Ishikawa (cell line): ENCODE measurements around the gene AURKAIP1.

Experiments
- CEBPB ChIP-seq: IDR thresholded peaks from 2 replicates; pipeline ENCODE4 v1.6.1; 2012
- CREB1 ChIP-seq: IDR thresholded peaks from 2 replicates; pipeline ENCODE4 v1.6.1; 2012; ENCODE audit warnings: low read depth
- EGR1 ChIP-seq: IDR thresholded peaks from 2 replicates; pipeline ENCODE4 v1.6.1; 2012
- EP300 ChIP-seq: IDR thresholded peaks from 2 replicates; pipeline ENCODE4 v1.6.1; 2012; ENCODE audit warnings: borderline replicate concordance
- FOXM1 ChIP-seq: IDR thresholded peaks from 2 replicates; pipeline ENCODE4 v1.6.1; 2012; ENCODE audit warnings: low read depth, borderline replicate concordance
- NFIC ChIP-seq: IDR thresholded peaks from 2 replicates; pipeline ENCODE4 v1.6.1; 2012
- RAD21 ChIP-seq: IDR thresholded peaks from 2 replicates; pipeline ENCODE4 v1.6.1; 2012; ENCODE audit warnings: low read depth
- TAF1 ChIP-seq: IDR thresholded peaks from 2 replicates; pipeline ENCODE4 v1.6.1; 2012; ENCODE audit warnings: low read depth, mild to moderate bottlenecking
- TCF12 ChIP-seq: IDR thresholded peaks from 2 replicates; pipeline ENCODE4 v1.6.1; 2012; ENCODE audit warnings: low read depth
- TEAD4 ChIP-seq: IDR thresholded peaks from 2 replicates; pipeline ENCODE4 v1.6.1; 2012
- YY1 ChIP-seq: IDR thresholded peaks from 2 replicates; pipeline ENCODE4 v1.6.1; 2012; ENCODE audit warnings: low read depth
- ZBTB7A ChIP-seq: IDR thresholded peaks from 2 replicates; pipeline ENCODE4 v1.6.1; 2012; ENCODE audit warnings: low read depth
- TF ChIP-seq, protein P1 (sequence below): IDR thresholded peaks from 2 replicates; pipeline ENCODE4 v1.6.1; 2012
- TF ChIP-seq, protein P2 (sequence below): IDR thresholded peaks from 2 replicates; pipeline ENCODE4 v1.6.1; 2012
- TF ChIP-seq, protein P3 (sequence below): IDR thresholded peaks from 2 replicates; pipeline ENCODE4 v1.6.1; 2012; ENCODE audit warnings: low read depth, mild to moderate bottlenecking

The AURKAIP1 gene

DNA sequence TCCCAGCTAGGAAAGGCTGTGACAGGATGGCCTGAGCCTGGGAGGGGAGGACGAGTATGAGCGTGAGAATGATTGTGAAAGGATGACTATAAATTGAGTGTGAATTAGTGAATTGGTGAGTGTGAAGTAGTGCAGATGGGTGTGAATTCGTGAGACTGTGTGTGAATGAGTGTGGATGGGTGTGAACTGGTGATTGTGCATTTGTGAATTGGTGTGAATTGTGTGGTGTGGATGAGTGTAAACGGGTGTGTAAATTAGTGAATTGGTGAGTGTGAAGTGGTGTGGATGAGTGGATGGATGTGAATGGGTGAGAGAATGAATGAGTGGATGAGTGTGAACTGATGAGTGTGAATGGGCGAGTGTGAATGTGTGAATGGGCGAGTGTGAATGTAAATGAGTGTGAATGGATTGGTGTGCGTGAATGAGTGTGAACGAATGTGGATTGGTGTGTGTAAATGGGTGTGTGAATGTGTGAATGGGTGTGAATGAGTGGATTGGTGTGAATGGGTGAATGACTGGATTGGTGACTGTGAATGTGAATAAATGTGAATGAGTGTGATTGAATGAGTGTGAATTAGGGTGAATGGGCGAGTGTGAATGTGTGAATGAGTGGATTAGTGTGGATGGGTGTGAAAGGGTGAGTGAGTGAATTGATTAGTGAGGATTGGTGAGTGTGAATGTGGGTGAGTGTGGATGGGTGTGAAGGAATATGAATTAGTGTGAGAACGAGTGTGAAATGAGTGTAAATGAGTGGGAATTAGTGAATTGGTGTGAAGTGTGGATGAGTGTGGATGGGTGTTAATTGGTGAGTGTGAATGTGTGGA, 8.9 kb downstream of the AURKAIP1 start:
- no peak for TF ChIP-seq CREB1
- no peak for TF ChIP-seq EGR1
- TF ChIP-seq RAD21: no peak
- TF ChIP-seq NFIC: no peak
- TF ChIP-seq, protein P1, sequence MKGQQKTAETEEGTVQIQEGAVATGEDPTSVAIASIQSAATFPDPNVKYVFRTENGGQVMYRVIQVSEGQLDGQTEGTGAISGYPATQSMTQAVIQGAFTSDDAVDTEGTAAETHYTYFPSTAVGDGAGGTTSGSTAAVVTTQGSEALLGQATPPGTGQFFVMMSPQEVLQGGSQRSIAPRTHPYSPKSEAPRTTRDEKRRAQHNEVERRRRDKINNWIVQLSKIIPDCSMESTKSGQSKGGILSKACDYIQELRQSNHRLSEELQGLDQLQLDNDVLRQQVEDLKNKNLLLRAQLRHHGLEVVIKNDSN: no peak

DNA sequence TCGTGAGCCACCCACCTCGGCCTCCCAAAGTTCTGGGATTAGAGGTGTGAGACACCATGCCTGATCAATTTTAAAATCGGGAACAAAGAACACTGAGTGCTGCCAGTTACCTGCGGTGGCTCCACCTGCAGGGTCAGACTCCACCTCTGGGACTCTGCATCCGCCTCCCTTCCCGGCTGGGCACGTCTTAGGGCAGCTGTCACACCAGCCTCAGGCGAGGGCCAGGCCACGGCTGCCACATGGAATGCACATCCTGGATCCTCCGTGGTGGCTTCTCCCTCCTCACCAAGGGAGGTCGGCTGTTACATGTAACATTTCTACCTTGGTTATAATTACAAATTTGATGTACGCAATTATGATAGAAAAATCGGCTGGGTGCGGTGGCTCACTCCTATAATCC, 10.7 kb downstream of the AURKAIP1 start:
- TF ChIP-seq CREB1: no peak
- no peak for TF ChIP-seq RAD21
- no peak for TF ChIP-seq TEAD4
- no peak for TF ChIP-seq YY1
- TF ChIP-seq, protein P1: no peak
- no peak for TF ChIP-seq EGR1
- TF ChIP-seq, protein P2, sequence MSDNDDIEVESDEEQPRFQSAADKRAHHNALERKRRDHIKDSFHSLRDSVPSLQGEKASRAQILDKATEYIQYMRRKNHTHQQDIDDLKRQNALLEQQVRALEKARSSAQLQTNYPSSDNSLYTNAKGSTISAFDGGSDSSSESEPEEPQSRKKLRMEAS: no peak
- no peak for TF ChIP-seq ZBTB7A
- TF ChIP-seq CEBPB: no peak
- TF ChIP-seq TCF12: no peak

DNA sequence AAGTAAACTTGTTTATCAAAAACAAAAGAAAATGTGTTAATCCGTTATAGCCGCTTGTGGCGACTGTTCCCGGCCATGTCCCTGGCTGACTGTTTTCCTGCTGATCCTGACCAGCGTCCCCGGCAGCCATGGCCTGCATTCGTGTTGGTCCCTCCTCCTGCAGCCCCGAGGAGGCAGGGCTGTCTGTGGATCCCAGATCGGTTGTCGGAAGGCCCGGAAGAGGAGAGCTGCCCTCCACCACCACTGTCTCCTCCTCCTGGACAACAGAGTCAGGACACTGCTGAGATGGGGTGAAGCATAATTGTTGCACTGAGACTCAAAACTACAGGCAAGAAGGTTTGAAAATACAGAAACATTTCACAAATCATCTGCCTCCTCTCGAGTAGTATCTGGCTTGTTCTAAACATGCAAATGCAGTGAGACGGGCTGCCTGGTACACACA, 13.0 kb downstream of the AURKAIP1 start:
- TF ChIP-seq, protein P3, sequence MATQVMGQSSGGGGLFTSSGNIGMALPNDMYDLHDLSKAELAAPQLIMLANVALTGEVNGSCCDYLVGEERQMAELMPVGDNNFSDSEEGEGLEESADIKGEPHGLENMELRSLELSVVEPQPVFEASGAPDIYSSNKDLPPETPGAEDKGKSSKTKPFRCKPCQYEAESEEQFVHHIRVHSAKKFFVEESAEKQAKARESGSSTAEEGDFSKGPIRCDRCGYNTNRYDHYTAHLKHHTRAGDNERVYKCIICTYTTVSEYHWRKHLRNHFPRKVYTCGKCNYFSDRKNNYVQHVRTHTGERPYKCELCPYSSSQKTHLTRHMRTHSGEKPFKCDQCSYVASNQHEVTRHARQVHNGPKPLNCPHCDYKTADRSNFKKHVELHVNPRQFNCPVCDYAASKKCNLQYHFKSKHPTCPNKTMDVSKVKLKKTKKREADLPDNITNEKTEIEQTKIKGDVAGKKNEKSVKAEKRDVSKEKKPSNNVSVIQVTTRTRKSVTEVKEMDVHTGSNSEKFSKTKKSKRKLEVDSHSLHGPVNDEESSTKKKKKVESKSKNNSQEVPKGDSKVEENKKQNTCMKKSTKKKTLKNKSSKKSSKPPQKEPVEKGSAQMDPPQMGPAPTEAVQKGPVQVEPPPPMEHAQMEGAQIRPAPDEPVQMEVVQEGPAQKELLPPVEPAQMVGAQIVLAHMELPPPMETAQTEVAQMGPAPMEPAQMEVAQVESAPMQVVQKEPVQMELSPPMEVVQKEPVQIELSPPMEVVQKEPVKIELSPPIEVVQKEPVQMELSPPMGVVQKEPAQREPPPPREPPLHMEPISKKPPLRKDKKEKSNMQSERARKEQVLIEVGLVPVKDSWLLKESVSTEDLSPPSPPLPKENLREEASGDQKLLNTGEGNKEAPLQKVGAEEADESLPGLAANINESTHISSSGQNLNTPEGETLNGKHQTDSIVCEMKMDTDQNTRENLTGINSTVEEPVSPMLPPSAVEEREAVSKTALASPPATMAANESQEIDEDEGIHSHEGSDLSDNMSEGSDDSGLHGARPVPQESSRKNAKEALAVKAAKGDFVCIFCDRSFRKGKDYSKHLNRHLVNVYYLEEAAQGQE: no peak
- no peak for TF ChIP-seq YY1
- TF ChIP-seq RAD21: no peak
- TF ChIP-seq, protein P2: no peak

DNA sequence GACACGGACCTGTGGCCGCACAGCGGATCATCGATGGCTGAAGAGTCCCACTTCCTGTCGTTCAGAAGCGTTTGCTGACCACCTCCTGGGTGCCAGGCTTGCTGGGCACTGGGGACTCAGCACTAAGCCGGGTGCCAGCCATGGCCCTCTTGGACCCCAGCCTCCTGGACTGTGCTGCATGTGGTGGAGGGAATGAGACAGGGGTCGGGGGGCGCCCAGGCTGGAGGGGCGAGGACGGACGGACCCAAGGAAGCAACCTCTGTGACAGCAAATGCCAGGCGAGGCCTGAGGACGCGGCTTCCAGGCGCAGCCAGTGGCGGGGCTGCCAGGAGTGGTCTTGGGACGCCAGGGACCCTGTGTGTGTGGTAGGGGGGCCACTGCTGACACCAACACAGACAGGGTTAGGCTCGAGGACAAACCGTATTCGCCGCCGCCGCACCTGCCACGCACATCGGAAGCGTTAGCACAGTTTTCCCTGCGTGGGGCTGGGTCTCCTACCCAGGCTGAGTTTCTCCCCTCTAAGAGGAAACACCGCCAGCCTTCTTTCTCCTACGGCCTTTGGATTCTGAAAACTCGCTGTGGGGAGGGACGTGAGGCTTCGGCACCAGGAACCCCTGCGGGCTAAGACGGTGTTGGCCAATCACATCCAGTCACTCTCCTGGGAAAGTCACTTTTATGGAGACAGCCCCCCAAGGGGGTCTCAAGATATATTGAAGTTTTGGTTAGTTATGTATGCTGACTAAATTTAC, 13.6 kb downstream of the AURKAIP1 start:
- no peak for TF ChIP-seq ZBTB7A
- TF ChIP-seq FOXM1: no peak
- TF ChIP-seq, protein P2: no peak
- TF ChIP-seq, protein P3: no peak
- no peak for TF ChIP-seq EGR1
- TF ChIP-seq NFIC: no peak
- TF ChIP-seq TCF12: no peak
- no peak for TF ChIP-seq CEBPB
- TF ChIP-seq TEAD4: no peak
- TF ChIP-seq YY1: no peak
- no peak for TF ChIP-seq CREB1
- TF ChIP-seq, protein P1: no peak
- TF ChIP-seq RAD21: no peak
- no peak for TF ChIP-seq EP300
- no peak for TF ChIP-seq TAF1

DNA sequence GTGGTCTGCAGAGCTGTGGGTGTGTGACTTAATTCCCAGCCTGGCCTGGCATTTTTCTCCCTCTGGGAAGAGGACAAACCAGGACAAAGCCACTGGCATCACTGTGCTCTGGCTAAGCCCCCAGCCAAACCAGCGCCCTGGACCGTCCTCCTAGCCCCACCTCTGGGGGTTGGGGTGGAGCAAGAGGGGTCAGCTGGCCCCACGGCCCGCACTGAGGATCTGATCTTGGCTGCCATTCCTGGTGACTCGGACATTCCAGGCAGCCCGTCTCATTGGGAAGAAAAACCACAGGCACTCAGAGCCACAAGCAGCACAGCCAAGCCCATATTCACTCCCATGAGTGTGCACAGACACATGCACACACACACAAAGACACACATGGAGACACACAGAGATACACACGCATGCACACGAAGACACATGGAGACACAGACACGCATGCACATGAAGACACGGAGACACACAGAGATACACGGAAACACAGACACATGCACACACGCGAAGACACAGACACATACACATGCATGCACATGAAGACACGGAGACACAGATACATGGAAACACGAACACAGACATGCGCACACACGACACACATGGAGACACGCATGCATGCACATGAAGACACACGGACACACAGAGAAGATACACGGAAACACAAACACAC, 14.4 kb downstream of the AURKAIP1 start:
- TF ChIP-seq ZBTB7A (no peak), FOXM1 (no peak), EP300 (no peak), TCF12 (no peak), CREB1 (no peak), RAD21 (no peak), YY1 (no peak), TEAD4 (peak; percentile 83), NFIC (0 out of 2 replicates have a peak, but pooled peaks have one; percentile 12), TAF1 (no peak), CEBPB (no peak), EGR1 (no peak)
- TF ChIP-seq, protein P1: peak; percentile 26; the same call in 1 of the 2 replicates
- TF ChIP-seq, protein P2: no peak
- TF ChIP-seq, protein P3: no peak
